NCI-H82 treated with DMSO at 0.1 percent for 48 hours (cell line): ENCODE measurements around the gene PSMA7.

Source experiments
- DNase-seq: peaks from one replicate; lab custom pipeline; 2025; ENCODE audit not compliant: unreplicated experiment; lab: John Stamatoyannopoulos, UW

The PSMA7 gene

GRCh38 chr20:62137478-62138203, 5.6 kb downstream of the PSMA7 start:
- no peak for DNase-seq

GRCh38 chr20:62137092-62137384, 6.2 kb downstream of the PSMA7 start:
- no peak for DNase-seq

- DNase-seq, result peak; percentile 35
These were observed 6.7 kb downstream of the PSMA7 start for GRCh38 chr20:62136283-62137091.

GRCh38 chr20:62135573-62136266, 7.5 kb downstream of the PSMA7 start:
- no peak for DNase-seq

DNA sequence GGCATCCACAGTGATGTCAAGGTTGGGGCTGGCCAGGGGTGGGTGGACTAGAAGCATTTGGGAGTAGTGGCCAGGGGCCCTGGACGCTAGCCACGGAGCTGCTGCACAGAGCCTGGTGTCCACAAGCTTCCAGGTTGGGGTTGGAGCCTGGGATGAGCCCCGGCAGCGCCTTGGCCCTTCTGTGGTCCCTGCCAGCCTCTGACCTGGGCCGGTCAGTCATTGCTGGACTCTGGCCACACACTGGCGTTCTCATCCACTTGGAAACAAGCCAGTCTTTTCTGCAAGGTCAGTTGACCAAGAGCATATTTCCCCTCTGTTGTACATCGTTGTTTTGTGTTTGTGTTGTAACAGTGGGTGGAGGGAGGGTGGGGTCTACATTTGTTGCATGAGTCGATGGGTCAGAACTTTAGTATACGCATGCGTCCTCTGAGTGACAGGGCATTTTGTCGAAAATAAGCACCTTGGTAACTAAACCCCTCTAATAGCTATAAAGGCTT, 8.4 kb downstream of the PSMA7 start:
- DNase-seq, result no peak

- DNase-seq, result no peak
These were observed 9.3 kb downstream of the PSMA7 start for GRCh38 chr20:62133864-62134263.

DNA sequence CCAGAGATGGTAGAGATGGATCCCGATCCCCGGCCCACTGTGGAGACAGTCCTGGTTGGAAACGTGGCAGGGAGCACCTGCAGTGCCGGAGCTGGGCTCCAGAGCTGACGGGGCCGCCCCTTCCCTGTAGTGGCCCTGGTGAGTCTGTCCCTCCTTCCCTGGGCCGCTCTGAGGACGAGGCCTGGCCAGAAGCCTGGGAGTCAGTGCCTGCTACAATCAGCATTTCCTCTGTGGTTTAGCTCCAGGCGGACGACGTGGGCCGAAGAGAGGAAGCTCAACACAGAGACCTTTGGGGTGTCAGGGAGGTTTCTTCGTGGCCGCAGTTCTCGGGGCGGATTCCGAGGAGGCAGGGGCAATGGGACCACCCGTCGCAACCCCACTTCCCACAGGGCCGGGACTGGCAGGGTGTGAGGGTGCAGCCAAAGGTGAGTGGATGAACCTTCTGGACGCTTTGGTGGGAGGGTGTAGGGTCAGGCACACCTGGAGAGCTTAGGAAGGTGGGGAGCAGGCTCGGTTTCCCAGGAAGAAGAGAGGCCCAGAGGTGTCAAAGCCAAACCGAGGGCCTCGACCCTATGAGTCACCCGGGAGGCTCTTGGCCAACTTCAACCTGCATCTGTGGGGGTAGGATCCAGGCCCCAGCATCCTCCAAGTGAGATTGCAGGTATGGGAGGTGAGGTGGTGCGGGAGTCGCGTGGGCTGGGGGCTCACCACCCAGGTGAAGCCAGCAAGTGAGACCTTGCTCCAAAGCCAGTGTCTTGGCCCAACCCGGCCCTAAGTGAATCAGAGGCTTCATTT, 9.9 kb downstream of the PSMA7 start:
- no peak for DNase-seq

DNA sequence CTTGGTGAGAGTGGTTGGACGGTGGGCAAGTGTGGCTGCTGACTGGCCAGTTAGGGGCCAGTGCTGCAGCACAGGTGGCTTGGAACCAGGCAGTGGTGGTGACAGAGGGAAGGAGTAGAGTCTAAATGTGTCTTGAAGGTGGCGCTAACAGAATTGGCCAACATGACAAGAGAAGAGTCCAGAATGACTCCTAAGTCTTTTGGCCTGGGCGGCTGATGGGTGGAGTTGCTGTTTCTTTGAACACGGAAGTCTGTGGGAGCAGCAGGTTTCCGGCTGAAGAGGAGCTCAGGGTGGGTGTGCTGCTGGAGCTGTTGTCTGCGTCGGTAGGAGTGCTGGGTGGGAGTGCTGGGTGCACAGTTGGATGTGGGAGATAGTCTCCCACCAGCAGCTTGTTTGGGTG, 10.8 kb downstream of the PSMA7 start:
- DNase-seq, result no peak

- no peak for DNase-seq
These were observed 11.5 kb downstream of the PSMA7 start for GRCh38 chr20:62131560-62132320.

DNA sequence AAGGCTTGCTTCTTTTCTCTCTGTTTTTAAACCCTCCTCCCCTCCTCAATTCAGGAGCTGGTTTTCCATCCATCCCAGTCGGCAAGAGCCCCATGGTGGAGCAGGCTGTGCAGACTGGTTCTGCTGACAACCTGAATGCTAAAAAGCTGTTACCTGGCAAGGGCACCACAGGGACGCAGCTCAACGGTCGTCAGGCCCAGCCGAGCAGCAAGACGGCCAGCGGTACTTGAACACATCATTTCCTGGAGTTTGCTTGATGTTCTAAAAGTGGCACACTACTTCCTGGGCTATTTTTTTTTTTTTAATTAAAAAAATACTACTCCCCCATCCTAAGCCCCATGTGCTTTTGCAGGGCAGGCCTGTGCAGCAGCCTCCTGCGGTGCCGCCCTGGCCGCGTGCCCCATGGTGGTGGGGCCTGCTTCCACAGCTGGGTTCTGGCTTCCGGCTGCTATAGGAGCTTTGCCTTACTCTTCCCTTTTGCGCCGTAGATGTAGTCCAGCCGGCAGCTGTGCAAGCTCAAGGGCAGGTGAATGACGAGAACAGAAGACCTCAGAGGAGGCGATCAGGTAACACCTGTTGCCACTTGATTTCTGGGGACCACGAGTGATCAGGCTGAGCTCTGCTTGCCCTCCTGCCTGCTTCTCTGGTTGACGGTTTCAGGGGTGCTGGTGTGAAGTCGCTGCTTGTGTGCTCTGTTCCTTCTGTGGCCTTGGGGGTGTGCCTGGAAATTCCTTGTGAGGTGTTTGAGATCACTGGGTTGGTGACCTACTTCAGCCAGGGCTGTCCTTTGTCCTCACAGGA, 13.3 kb downstream of the PSMA7 start:
- DNase-seq, result no peak

DNA sequence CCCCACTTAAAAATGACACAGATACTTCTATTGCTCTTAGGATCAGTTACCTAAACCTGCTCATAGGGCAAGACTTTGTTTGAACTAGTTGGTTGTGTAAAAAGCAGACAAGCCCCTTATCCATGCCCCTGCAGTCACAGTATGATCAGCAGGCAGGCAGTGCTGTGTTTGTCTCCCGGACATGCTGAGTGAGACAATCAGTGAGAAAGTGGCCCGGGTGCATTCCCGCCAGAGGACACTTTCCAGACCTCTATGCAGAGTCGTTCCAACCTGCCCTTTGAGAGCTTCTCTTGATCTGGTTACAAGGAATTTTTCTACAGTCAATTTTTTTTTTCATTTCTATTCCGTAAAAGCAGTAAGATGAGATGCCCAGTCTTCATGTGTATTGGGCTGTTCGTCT, 14.7 kb downstream of the PSMA7 start:
- no peak for DNase-seq

GRCh38 chr20:62127799-62128198, 15.4 kb downstream of the PSMA7 start:
- DNase-seq, result no peak

GRCh38 chr20:62126141-62126540, 17.1 kb downstream of the PSMA7 start:
- DNase-seq, result no peak

GRCh38 chr20:62123450-62124118, 19.6 kb downstream of the PSMA7 start:
- no peak for DNase-seq

DNA sequence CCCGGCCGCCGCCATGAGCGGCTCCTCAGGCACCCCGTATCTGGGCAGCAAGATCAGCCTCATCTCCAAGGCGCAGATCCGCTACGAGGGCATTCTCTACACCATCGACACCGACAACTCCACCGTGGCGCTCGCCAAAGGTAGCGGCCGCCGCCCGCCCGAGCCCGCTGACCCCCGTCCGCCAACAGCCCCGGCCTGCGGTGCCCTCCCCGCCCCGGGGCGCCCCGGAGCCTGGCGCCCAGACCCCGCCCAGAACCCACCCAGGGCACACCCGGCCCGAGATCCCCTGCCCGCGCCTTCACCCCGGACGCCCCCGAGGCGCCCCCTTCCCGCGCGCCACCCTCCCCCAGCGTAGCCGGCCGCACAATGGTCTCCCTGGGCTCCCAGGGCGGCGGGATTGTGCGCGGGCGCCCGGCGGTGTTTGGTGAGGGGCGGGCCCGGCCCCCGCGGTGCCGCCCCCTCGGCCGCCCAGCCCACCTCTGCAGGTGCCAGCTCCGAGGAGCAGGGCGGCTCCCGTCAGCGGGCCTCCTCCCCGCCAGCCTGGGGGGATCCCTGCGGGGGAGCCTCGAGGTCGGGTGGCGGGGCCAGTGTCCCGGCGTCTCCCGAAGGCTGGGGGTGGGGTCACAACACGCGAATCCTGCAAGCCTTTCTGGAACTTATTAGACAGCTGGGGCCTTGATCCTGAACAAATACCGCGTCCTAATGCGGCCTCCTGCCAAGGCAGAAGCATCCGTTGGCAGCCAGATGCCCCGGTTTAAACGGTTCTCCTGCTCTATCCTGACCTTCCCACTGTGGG, 20.3 kb downstream of the PSMA7 start:
- DNase-seq, result no peak

DNA sequence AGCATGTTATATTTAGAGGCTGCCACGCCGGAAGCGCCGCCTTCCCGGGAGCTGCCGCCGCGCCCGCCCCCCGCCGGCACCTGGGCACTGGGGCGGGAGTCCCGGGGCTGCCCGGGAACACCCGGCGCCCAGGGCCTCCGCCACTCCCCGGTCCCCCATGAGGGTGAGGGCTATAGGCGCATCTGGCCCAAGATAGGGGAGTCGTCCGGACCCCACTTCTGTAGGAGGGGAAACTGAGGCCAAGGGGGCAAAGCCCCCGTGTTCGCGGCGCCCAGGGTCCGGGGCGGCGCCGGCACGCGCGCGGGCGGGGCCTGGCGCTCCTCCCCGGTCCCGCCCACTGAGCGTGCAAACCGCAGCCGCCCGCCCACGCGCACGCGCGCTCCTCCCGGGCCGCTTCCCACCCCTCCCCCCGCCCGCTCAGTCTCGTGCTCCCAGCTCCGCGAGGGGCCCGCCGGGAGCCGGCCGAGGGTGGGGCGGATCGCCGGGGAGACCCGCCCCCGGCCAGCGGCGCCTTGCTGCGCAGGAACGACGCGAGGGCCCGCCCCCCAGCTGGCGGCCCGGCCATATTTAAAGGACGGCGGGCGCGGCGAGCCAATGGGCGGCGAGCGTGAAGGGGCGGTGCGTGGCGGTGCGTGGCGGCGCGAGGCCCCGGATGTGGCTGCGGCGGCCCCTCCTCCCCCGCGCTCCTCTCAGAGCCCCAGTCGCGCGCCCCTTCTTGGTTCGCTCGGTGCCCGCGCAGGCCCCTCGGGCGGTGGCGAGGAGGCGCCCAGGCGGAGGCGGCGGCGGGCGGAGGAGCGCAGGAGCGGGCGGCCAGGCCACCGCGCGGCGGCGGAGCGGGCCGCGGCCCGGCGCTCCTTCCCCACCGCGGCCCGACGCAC, 21.2 kb downstream of the PSMA7 start, which contains the start of gene LSM14B:
Gene LSM14B (plus strand): TSS at position 700 of the 878 bp plus-strand sequence. CDS start 192 bp downstream, outside the sequence.
- DNase-seq, result peak; percentile 79
